Pancreas (tissue), 10 donors: ENCODE measurements around the gene KRT23. TPM values are rescaled to one million over a fixed set of nuclear protein-coding genes. Genes with fewer than 3 reads are reported as not detected.

Experiments
- ATAC-seq, 4 donors: fragments of 200-7000 bp; cut with Tn5 transposase; one replicate each; pipeline versions ENCODE4 v1.8.0 to v1.9.1; 2020; ENCODE audit warnings: mild to moderate bottlenecking in 4 of 4, moderate library complexity in 4 of 4
- DNase-seq, 6 donors: peaks; one replicate each; pipeline ENCODE4 v3.0.0-alpha.2; 2020
- FAIRE-seq: peaks from 2 replicates; lab custom pipeline; 2012; peaks lifted over from hg19 to GRCh38; lab: Jason Lieb, UNC
- H3K27ac ChIP-seq, 4 donors: fragments of 200-600 bp; sonication (generic); 1 replicate in 3 of 4; 2 replicates in 1 of 4; pipeline versions ENCODE4 v1.5.0 to v1.8.0; 2020
- H3K27me3 ChIP-seq, 4 donors: fragments of 200-600 bp; one replicate each; pipeline ENCODE4 v1.8.0; 2021
- H3K36me3 ChIP-seq, 3 donors: fragments of 200-600 bp; sonication (generic) in 1 of 3; one replicate each; pipeline versions ENCODE4 v1.5.0 to v1.8.0; 2020 to 2021
- H3K4me1 ChIP-seq, 3 donors: fragments of 200-600 bp; one replicate each; pipeline ENCODE4 v1.8.0; 2021
- H3K4me3 ChIP-seq, 4 donors: fragments of 200-600 bp; sonication (generic) in 2 of 4; one replicate each; pipeline versions ENCODE4 v1.5.0 to v1.8.0; 2020 to 2021
- H3K9me3 ChIP-seq, 4 donors: fragments of 200-600 bp; one replicate each; pipeline ENCODE4 v1.8.0; 2021
- WGBS, 2 donors: extraction: QIAGEN DNeasy Blood & Tissue Kit; methylation state at CpG; one replicate each; pipeline ENCODE4 v1.1.7; 2013; 5-methylcytosine and 5-hydroxymethylcytosine counted together
- intact Hi-C, 3 donors: fragments of 100-400 bp; cut with DNase I; formaldehyde crosslinking; loops; one replicate each; pipeline versions ENCODE4 v1.11.1 to v1.14.2; 2022
- polyA plus RNA-seq, 2 donors: library from polyadenylated mRNA; stranded (reverse); fragments of 200-250 nt; gene quantifications; one replicate each; pipeline ENCODE4 v1.2.3, GENCODE V29; 2013
- total RNA-seq, 6 donors: library from RNA; stranded (reverse); fragmentation: NEBNext Ultra II Directional in 4 of 6; extraction: Animal tissue kit (Norgen Biotek cat#: 25700) in 4 of 6; gene quantifications; one replicate each; pipeline versions ENCODE4 v1.2.1 to v1.2.4, GENCODE V29; 2021 to 2023
- TF ChIP-seq, protein P1 (sequence below), 4 donors: fragments of 200-600 bp; sonication (generic) in 3 of 4; IDR thresholded peaks; one replicate each; pipeline versions ENCODE4 v1.5.0 to v1.8.0; 2021; ENCODE audit warnings: antibody characterized with exemption in 4 of 4
- donor health status: healthy with polysubstance abuse.
- donor health status: DM: no; HTN: no; CAD: no; lungs with moderate emphysema.
- donor health status: DM: no; HTN: no; CAD: no.
- donor health status: control.
- donor health status: control.
- donor health status: Bipolar disorder and iron deficiency.
- donor health status: DM: yes; HTN: yes; CAD: no.
- donor health status: DM: no; HTN: no; CAD: no.
- donor health status: DM: no; HTN: no; CAD: no.
- donor health status: DM: yes; HTN: yes; CAD: no.

KRT23 gene
- total and polyA plus RNA-seq, 8 donors: 0.59 to 17.7 (median 1.1) TPM

DNA sequence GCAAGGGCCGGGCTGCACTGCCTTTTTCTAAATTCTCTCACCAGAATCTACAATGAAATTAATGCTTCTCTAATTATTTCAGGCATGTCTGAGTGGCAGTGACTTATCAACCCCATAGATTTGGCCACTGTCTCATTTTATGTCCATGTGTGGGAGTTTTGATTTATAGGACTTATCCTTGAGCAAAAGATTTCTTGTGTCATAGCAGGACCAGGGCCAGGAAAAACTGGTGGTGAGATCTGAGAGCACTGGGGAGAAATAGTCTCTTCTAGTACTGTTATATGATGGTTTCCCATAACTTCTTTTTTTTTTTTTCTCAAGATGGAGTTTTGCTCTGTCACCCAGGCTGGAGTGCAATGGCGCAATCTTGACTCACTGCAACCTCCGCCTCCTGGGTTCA is 1.5 kb upstream of the KRT23 start:
- FAIRE-seq: no peak
- intact Hi-C loops: no loop called here
- ATAC-seq: no peak
- 88 to 93% methylated on average over 3 of the region's 3 CpGs for WGBS, 2 donors
- Histone ChIP-seq H3K4me1 (peaks cover 0 to 6% (median 0%) of the 10 kb centered on the region in 3 donors), H3K27me3 (peaks cover 0 to 6% (median 0%) of the 10 kb centered on the region in 4 donors), H3K9me3 (no peaks in the 10 kb centered on the region), H3K27ac (no peak overlapping the region), H3K4me3 (no peak overlapping the region), H3K36me3 (no peaks in the 10 kb centered on the region)
- DNase-seq: no peak
- TF ChIP-seq, protein P1, sequence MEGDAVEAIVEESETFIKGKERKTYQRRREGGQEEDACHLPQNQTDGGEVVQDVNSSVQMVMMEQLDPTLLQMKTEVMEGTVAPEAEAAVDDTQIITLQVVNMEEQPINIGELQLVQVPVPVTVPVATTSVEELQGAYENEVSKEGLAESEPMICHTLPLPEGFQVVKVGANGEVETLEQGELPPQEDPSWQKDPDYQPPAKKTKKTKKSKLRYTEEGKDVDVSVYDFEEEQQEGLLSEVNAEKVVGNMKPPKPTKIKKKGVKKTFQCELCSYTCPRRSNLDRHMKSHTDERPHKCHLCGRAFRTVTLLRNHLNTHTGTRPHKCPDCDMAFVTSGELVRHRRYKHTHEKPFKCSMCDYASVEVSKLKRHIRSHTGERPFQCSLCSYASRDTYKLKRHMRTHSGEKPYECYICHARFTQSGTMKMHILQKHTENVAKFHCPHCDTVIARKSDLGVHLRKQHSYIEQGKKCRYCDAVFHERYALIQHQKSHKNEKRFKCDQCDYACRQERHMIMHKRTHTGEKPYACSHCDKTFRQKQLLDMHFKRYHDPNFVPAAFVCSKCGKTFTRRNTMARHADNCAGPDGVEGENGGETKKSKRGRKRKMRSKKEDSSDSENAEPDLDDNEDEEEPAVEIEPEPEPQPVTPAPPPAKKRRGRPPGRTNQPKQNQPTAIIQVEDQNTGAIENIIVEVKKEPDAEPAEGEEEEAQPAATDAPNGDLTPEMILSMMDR (IDR thresholded peaks at IDR 0.05): no peak

DNA sequence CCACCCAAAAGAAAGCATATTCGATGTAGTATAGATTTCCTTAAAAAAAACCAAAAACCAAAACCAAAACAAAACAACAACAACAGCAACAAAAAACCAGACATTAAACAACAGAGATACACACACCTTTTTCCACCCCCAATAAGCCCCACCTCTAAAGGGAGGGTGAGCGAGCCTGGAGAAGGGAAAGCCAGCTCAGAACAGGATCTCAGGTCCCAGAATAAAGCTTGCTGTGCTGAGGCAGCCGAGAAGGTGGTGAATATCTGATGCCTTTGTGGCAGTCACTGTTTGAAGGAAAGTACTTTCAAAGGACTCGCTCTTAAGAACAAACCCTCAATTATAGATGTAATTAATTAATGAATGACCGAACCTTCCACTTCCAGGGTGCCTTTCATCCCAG is 470 bp downstream of the KRT23 start:
- FAIRE-seq: no peak
- Histone ChIP-seq H3K4me1 (peaks cover 0 to 6% (median 0%) of the 10 kb centered on the region in 3 donors), H3K27ac (peak overlapping the region in 3 of 4 donors; percentile 38 to 68 (median 64)), H3K36me3 (no peaks in the 10 kb centered on the region), H3K27me3 (peaks cover 0 to 3% (median 0%) of the 10 kb centered on the region in 4 donors), H3K9me3 (no peaks in the 10 kb centered on the region), H3K4me3 (no peak overlapping the region)
- ATAC-seq: peak in 3 of 4 donors; percentile 51 to 62 (median 56)
- TF ChIP-seq, protein P1 (IDR thresholded peaks at IDR 0.05): no peak
- DNase-seq: no peak
- 21 to 30% methylated on average over 5 of the region's 5 CpGs for WGBS, 2 donors
- intact Hi-C loops: no loop called here

DNA sequence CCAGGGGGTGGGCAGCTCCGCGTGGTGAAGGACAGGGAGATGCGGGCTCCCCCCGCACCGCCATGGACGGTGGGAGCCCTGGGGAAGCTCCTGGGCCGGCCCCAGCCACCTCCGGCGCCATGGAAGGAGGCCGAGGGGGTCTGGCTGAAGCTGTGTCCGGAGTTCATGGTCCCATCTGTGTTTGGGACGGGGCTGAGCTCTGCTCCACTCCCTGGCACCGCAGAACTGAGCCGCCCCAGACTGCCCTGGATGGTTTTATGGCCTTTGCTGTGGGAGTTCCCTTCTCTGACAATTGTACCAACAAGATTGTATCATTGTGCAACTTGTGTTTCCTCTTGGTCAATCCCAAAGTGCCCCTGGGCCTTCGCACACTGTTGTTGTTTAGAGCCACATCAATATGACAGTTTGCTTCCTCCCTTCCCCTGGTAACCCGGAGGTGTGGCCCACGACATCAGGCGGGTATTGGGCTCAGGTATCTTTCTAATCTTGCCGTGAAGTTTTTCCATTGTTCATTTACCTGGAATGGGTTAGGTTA is 942 bp downstream of the KRT23 start:
- intact Hi-C loops: no loop called here
- peaks cover 0 to 3% (median 0%) of the 10 kb centered on the region in 4 donors for H3K27me3 ChIP-seq
- TF ChIP-seq, protein P1 (IDR thresholded peaks at IDR 0.05): no peak
- peaks cover 0 to 6% (median 0%) of the 10 kb centered on the region in 3 donors for H3K4me1 ChIP-seq
- peak in 1 of 6 donors; percentile 10 for DNase-seq
- WGBS, 2 donors: 73 to 75% methylated on average over 19 of the region's 19 CpGs
- H3K36me3 ChIP-seq: no peaks in the 10 kb centered on the region
- ATAC-seq: peak in 3 of 4 donors; percentile 31 to 71 (median 70)
- no peaks in the 10 kb centered on the region for H3K9me3 ChIP-seq
- no peak for FAIRE-seq
- H3K27ac ChIP-seq: peak overlapping the region in 3 of 4 donors; percentile 38 to 68 (median 64)
- H3K4me3 ChIP-seq: no peak overlapping the region

DNA sequence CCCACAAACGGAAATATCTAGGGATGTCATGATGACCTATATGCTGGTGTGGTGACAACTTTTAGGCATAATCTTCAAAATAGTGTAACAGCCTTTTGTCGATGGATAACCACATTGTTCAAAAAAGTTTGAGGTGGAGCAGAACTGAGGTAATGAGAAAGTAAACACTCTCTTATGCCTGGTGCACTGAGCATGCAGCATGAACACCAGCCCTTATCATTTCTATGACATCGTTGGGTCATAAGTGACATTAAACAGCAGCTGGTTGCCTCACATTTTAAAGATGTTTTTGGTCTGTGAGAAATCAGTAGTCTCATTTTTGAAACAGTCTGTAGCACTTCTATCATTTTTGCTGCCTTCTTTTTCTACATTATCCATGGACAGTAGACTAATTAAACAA is 1.8 kb downstream of the KRT23 start:
- ATAC-seq (no peak), DNase-seq (no peak), FAIRE-seq (no peak)
- Histone ChIP-seq H3K36me3 (no peaks in the 10 kb centered on the region), H3K4me3 (no peak overlapping the region), H3K4me1 (peaks cover 0 to 6% (median 0%) of the 10 kb centered on the region in 3 donors), H3K27ac (no peak overlapping the region), H3K27me3 (peaks cover 0 to 3% (median 0%) of the 10 kb centered on the region in 4 donors), H3K9me3 (no peaks in the 10 kb centered on the region)
- intact Hi-C loops: no loop called here
- WGBS, 2 donors: 43 to 44% methylated on average over 3 of the region's 3 CpGs
- TF ChIP-seq, protein P1 (IDR thresholded peaks at IDR 0.05): no peak

DNA sequence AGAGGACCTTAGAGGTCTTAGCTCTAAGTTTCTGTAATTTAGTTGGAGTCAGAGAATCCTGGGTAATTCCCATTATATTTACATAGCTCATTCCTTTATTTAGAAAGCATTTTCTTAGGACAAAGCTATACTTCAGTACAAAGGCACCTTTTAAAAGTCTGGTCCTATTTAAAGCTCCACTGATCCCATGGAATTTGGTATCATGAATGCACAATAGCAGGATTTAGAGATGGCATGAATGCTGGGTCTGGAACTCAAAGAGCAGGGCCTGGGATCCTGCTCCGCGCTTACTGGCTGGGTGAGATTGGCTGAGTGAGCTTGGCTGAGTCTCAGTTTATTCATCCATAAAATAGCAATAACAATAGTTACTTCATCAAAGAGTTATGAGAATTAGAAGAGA is 4.8 kb downstream of the KRT23 start:
- Histone ChIP-seq H3K36me3 (no peaks in the 10 kb centered on the region), H3K27me3 (no peaks in the 10 kb centered on the region), H3K4me1 (peaks cover 0 to 6% (median 0%) of the 10 kb centered on the region in 3 donors), H3K4me3 (no peak overlapping the region), H3K27ac (no peak overlapping the region), H3K9me3 (no peaks in the 10 kb centered on the region)
- TF ChIP-seq, protein P1 (IDR thresholded peaks at IDR 0.05): no peak
- WGBS, 2 donors: 74 to 79% methylated on average over 2 of the region's 2 CpGs
- DNase-seq: no peak
- ATAC-seq: no peak
- intact Hi-C loops: no loop called here
- FAIRE-seq: no peak
